HG02759 (cell line): Measurements from ENCODE around the gene KIAA1217.
"Not testable (repeated sequence)": the region's sequence is repeated elsewhere in the genome, so short reads cannot be mapped to it uniquely, and the experiment has no call there.

Source experiments
- ATAC-seq: cut with Tn5 transposase; IDR thresholded peaks from one replicate; pipeline ENCODE4 v1.9.1; 2021; ENCODE audit warnings: mild to moderate bottlenecking, moderate library complexity; ENCODE audit not compliant: unreplicated experiment

KIAA1217 gene

GRCh38 chr10:24337723-24338122 is 128.8 kb downstream of the KIAA1217 start:
- not testable (repeated sequence) for ATAC-seq

GRCh38 chr10:24339387-24339786 is 130.4 kb downstream of the KIAA1217 start:
- ATAC-seq, result no peak

GRCh38 chr10:24340446-24340845 is 131.5 kb downstream of the KIAA1217 start:
- ATAC-seq, result no peak

GRCh38 chr10:24340883-24341282 is 131.9 kb downstream of the KIAA1217 start:
- ATAC-seq, result no peak

GRCh38 chr10:24341371-24341770 is 132.4 kb downstream of the KIAA1217 start:
- ATAC-seq, result no peak

GRCh38 chr10:24341897-24342296 is 133.0 kb downstream of the KIAA1217 start:
- no peak for ATAC-seq

GRCh38 chr10:24343686-24344085 is 134.7 kb downstream of the KIAA1217 start:
- ATAC-seq, result no peak

GRCh38 chr10:24344279-24344678 is 135.3 kb downstream of the KIAA1217 start:
- ATAC-seq, result no peak

- no peak for ATAC-seq
Observed at GRCh38 chr10:24344695-24345463, 135.9 kb downstream of the KIAA1217 start.

- ATAC-seq, result no peak
Observed at GRCh38 chr10:24346877-24347519, 138.1 kb downstream of the KIAA1217 start.

- no peak for ATAC-seq
Observed at GRCh38 chr10:24349379-24350001, 140.6 kb downstream of the KIAA1217 start.

GRCh38 chr10:24350070-24350921 is 141.4 kb downstream of the KIAA1217 start:
- no peak for ATAC-seq

- ATAC-seq, result not testable (repeated sequence)
Observed at GRCh38 chr10:24350922-24351225, 141.9 kb downstream of the KIAA1217 start.

- no peak for ATAC-seq
Observed at GRCh38 chr10:24351961-24352360, 143.0 kb downstream of the KIAA1217 start.

GRCh38 chr10:24352399-24352798 is 143.5 kb downstream of the KIAA1217 start:
- no peak for ATAC-seq

- ATAC-seq, result no peak
Observed at GRCh38 chr10:24353319-24353718, 144.4 kb downstream of the KIAA1217 start.

- ATAC-seq, result no peak
Observed at GRCh38 chr10:24355056-24355688, 146.2 kb downstream of the KIAA1217 start.

GRCh38 chr10:24357344-24358004 is 148.5 kb downstream of the KIAA1217 start:
- ATAC-seq, result no peak

- ATAC-seq, result no peak
Observed at GRCh38 chr10:24358022-24358421, 149.1 kb downstream of the KIAA1217 start.
